ENCODE results near the gene FYN. TPM values are rescaled to one million over a fixed set of nuclear protein-coding genes. Genes with fewer than 3 reads are reported as not detected.
"Not testable (repeated sequence)": the region's sequence is repeated elsewhere in the genome, so short reads cannot be mapped to it uniquely, and the experiment has no call there.

Gene FYN
- total RNA-seq, 1 experiment from 2014 or later = 60.6 TPM

DNA sequence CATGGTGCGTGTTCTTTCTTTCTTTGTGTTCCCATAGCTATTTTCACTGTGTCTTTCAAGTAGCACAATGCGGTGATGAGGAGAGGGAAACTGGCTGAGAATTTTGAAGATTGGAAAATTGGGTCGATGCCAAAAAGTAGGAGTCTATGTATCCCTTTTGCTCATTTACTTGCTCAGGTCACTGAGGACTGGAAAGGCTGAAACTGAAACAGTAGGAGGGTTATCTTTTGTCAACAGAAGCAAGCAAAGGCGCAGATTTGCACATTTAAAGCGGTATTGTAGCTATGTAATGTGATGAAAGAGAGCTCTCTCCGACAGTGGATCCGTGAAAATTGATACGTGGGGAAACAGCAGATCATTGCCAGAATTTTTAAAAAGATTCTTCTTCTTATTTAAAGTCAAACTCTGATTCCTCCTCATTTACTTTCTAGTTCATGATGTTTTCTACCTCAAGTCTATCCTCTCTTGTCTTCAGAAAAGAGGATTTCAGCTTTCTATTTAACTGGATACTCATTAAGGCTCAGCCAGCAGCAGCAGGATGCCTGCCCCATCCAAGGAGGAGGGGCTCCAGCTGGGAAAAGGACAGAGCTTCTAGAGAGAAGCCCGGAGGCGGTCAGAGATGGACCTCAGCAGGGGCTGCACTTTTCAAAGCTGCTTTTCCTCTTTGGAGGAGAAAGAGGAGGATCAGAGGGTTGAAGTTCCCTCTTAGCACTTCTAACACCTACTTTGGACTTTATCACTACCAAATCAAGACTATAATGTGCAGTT lies 15.9 kb upstream of the FYN start:
- DNase-seq (ENCODE audit: low read depth, low spot score) = no peak
- in situ Hi-C loops (cut with HindIII; ENCODE audit: low pct_unique_long_range_greater_than_20kb, low sequenced_read_pairs) = no loop called here

DNA sequence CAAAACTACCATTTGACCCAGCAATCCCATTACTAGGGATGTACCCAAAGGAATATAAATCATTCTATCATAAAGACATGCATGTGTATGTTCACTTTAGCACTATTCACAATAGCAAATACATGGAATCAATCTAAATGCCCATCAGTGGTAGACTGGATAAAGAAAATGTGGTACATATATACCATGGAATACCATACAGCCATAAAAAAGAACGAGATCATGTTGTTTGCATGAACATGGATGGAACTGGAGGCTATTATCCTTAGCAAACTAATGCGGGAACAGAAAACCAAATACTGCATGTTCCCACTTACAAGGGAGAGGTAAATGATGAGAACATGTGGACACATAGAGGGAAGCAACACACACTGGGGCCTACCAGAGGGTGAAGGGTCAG lies 13.5 kb upstream of the FYN start:
- in situ Hi-C loops (cut with HindIII; ENCODE audit: low pct_unique_long_range_greater_than_20kb, low sequenced_read_pairs); DNase-seq (ENCODE audit: low read depth, low spot score): not testable (repeated sequence)

DNA sequence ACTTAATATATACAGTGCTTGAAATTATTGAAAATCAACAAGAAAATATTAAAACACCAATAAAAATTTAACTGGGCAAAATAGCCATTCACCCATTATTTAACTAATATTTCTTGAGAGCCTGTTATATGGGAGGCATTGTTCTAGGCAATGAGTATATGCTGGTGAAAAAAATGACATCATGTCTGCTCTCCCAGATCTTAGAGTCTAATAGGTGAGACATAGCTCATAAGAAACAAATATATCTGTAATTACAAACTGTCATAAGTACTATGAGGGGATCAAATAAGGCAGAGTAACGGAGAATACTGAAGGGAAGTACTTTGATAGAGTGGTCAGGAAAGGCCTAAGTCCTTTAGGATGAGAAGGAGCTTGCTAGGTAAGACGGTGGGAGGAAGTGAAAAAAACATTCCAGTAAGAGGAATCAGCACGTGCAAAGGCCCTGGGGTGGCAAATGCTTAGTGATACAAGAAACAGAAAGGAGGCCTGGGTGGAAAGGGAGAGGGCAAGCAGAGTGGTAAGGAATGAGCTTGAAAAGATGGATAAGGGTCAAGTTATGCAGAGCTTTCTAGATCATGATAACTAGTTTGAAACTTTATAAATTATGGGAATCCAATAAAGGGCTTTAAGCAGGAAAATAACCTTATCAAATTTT lies 12.2 kb upstream of the FYN start:
- in situ Hi-C loops (cut with HindIII; ENCODE audit: low pct_unique_long_range_greater_than_20kb, low sequenced_read_pairs) = no loop called here
- DNase-seq (ENCODE audit: low read depth, low spot score) = no peak

DNA sequence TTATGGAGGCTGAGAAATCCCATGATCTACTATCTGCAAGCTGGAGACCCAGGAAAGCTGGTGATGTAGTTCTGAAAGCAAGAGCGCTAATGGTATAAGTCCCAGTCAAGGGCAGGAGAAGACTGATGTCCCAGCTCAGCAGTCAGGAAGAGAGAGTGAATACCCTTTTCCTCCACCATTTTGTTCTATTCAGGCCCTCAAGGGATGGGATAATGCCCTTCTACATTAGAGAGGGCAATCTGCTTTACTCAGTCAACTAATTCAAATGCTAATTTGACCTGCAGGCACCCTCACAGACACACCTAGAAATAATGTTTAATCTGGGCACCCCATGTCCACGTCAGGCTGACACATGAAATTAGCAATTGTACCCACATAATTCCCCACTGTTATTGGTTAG lies 10.8 kb upstream of the FYN start:
- in situ Hi-C loops (cut with HindIII; ENCODE audit: low pct_unique_long_range_greater_than_20kb, low sequenced_read_pairs) = no loop called here

DNA sequence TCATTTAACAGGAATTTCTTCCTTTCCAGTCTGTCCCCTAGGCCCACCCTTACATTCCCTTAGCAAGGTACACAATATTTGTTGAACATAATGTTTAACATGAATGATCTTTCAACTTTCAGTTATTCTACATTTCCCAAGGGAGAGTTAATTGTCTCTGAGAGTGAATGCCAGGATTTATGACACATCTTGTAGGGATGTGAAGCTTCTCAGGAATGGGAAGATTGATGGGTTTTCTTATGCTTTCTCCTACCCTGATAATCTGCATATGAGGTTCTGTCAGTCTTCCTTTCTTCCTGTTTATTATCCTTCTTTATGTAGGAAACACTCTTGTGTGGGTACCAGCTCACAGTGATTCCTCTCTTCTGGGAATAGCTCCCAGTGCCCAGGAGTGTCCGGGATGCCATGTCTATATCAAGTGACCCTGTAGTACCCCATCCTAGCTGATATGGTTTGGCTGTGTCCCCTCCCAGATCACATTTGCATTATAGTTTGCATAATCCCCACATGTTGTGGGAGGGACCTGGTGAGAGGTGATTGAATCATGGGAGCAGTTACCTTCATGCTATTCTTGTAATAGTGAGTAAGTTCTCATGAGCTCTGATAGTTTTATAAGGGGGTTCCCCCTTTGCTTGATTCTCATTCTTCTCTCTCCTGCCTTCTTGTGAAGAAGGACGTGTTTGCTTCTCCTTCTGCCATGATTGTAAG lies 7.1 kb upstream of the FYN start:
- in situ Hi-C loops (cut with HindIII; ENCODE audit: low pct_unique_long_range_greater_than_20kb, low sequenced_read_pairs) = no loop called here
- DNase-seq (ENCODE audit: low read depth, low spot score) = no peak

More for the DNA sequence above, 10.8 kb upstream of the FYN start:
- DNase-seq (ENCODE audit: low read depth, low spot score) = no peak

DNA sequence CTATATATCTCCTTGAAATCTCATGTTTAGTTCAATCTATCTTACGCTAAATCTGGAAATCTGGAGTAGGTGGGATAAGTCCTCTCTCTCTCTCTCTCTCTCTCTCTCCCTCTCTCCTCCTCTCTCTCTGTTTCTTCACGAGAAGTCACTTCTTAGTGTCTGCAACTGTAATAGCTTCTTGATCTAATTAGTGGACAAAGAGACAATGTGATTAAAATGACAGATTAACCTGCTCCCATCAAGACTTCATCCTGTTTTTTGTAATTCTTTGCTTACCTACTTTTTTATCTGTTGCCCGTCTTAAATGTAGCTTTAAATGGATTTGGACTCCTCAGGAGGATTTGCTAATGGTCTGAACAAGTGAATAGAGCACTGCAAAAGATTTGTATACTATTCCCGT lies 2.5 kb upstream of the FYN start:
- no peak for DNase-seq (ENCODE audit: low read depth, low spot score)
- in situ Hi-C loops (cut with HindIII; ENCODE audit: low pct_unique_long_range_greater_than_20kb, low sequenced_read_pairs) = no loop called here

DNA sequence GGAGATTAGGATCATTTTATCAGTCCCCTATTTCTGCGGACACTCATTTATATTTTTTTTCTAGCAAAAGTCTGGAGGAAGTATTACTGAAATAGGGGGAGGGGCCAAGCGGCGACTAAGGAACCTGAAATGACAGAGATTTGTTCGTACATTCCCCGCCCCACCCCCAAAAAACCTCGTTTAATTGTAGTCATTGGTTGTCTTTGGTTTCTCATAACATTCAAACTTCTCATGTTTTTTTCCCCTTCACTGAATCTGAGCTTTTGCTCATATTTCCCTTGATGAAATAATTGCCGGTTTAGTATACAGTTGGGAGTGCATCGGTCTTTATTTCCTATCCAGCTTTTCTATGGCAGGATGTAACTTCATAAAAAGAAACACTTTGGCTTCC lies 768 bp upstream of the FYN start:
- DNase-seq (ENCODE audit: low read depth, low spot score) = no peak
- in situ Hi-C loops (cut with HindIII; ENCODE audit: low pct_unique_long_range_greater_than_20kb, low sequenced_read_pairs) = no loop called here

DNA sequence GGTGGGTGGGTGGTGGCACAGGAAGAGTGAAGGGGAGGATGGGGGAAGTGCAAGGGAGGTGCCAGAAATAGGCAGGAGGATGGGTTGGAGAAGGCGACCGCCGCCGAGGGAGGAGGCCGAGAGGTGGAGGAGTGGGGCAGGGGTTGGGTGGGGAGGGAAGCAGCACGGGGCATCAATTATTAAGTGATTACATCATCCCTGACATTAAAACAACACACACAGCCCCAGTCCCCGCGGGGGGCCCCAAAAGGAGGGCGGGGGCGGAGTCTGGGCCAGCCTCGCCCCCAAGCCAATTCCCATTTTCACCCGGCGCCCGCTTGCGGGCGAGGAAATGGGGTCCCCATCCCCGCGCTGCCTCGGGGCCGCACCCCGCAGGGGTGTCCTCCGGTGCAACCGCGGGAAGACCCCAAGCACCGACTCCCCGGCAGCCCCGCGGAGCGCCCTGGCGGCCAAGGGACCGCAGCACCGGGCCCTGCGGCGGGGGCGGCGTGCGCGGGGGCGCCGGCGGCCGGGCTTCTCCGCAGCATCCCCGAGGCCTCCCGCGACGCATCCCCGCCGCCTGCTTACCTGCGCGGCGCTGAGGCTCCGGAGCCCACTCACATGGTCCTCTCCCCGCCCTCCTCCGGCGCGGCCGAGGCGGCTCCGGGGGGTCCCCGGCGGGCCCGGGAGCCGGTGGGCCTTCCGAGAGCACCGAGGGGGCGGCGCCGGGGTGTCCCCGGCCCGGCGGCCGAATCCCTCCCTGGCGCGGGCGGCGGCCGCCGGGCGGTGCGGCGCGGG lies 663 bp downstream of the FYN start:
- in situ Hi-C loops (cut with HindIII; ENCODE audit: low pct_unique_long_range_greater_than_20kb, low sequenced_read_pairs) = no loop called here
- peak; percentile 44 for DNase-seq (ENCODE audit: low read depth, low spot score)

DNA sequence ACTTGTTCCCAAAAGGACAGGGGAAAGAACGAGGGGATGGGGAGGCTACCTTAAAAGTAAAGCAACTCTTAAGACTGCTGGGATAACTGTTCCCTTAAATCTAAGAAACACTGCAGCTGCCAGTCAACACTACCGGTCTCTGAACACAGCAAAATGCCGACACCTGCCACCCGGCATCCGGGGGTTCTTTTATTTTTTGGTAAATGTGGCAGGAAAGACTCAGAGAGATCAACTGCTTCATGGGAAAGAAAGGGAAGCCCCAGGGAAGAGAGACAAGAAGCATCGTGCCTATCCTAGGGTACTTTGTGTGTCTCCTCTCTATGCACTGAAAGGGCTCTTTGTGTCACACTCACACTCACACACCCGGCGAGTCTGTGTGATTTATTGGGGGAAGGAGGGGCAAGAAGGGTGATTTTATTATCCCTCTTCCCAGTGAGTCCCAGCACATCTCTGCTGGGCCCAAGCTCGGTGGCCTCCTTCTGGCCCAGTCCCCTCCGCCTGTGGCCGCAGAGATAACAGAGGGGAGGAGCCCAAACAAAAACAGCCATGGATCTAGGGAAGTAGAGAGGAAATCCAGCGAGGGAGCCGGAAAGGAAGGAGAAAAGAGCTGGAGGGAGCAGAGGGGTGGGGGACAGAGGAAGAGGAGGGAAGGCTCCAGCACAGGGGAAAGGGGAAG lies 1.4 kb downstream of the FYN start:
- in situ Hi-C loops (cut with HindIII; ENCODE audit: low pct_unique_long_range_greater_than_20kb, low sequenced_read_pairs) = no loop called here
- DNase-seq (ENCODE audit: low read depth, low spot score) = peak; percentile 81

DNA sequence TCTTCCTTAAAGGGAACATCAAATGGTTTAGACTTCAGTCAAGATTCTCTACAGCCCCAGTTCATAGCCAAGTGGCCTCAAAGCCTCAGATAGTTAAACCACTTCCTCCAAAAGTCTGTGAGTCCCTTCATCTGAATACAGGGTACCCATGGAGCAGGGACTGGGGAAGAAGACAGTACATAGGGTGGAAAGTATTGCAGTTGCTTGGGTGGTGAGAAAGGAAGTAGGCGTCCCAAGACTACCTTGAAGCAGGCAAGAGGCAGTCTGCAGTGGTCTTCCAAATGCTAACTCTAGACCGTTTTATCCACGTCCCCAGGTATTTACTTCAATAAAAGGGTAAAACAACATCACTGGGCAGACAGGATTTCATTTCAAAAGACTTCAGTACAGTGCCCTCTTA lies 2.0 kb downstream of the FYN start:
- DNase-seq (ENCODE audit: low read depth, low spot score) = peak; percentile 14
- in situ Hi-C loops (cut with HindIII; ENCODE audit: low pct_unique_long_range_greater_than_20kb, low sequenced_read_pairs) = no loop called here

DNA sequence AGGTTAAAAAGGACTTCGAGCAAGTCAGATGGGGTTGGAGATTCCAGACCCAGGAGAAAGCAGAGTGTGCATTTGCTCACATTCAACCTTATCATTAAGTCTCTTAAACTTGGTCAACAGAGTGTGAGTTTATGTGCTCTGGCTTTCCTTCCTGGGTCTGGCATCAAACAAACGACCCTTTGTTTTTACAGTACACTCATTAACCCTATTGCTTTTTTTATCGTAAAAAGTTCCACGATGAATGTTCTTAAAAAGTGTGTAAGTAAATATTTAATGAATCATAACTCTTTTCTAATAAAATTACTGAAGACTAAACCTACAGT lies 2.5 kb downstream of the FYN start:
- in situ Hi-C loops (cut with HindIII; ENCODE audit: low pct_unique_long_range_greater_than_20kb, low sequenced_read_pairs) = no loop called here
- DNase-seq (ENCODE audit: low read depth, low spot score) = peak; percentile 26

DNA sequence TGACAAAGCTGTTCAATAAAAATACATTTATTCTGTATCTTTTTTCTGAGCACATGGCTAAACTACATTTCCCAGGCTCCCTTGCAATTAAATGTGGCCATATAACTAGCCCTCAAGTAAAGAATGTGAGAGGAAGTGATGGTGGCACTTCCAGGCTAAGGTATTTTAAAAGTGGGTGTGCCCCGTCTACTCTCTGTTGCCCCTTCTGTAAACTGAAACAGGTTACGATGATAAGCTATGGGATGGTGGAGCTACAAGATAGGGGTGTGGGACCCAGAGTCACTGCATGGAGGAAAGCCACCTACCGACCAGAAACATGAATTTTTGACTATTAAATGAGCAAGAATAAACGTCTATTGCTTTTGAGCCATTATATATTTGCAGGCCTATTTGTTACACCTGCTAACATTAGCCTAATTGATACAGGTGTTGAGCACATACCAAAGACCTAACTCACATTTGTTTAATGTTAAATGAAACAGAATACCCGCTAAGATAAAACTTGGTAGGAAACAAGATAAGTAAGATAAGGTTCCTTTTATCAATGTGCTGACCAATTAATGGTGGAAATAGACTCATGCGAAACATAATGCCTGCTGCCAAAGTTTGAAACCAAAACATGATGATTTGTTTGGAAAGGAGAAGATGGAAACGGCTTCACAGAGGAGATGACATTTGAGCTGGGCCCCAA lies 3.1 kb downstream of the FYN start:
- peak; percentile 25 for DNase-seq (ENCODE audit: low read depth, low spot score)
- in situ Hi-C loops (cut with HindIII; ENCODE audit: low pct_unique_long_range_greater_than_20kb, low sequenced_read_pairs) = no loop called here

DNA sequence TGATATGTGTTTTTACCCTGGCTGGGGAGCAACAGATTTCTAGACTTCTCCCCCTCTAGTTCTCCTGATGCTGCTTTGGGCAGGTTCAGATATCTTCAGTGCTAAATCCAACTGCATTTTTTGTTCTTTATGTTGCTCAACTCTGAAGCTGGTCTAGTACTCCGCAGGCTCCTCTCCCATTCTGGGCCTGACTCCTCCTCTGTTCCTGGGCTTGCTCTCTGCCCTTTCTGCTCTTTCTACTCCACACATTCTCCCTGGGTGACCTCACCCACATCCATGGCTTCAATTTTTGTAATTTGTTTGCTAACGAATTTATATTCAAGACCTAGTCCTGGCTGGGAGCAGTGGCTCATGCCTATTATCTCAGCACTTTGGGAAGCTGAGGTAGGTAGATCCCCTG lies 6.4 kb downstream of the FYN start:
- in situ Hi-C loops (cut with HindIII; ENCODE audit: low pct_unique_long_range_greater_than_20kb, low sequenced_read_pairs) = no loop called here

DNA sequence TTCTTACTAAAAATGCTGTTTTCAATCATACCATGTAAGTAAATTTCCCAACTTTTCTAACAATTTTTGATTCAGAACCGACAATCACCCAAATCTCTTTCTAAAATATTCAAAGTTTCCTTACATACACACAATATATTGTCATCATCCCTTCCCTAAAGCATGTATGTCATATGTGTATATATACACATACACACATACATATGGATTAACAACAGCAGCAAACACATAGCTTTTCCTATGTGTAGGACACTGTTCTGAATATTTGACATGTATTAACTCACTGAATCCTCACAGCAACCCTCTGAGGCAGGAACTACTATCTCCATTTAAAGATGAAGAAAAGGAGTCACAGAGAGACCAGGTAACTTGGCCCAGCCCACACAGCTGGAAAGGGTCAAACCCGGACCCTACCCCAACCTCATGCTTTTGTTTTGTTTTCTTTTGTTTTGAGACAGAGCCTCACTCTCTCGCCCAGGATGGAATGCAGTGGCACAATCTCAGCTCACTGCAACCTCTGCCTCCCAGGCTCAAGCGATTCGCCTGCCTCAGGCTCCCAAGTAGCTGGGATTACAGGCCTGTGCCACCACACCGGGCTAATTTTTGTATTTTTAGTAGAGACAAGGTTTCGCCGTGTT lies 7.2 kb downstream of the FYN start:
- in situ Hi-C loops (cut with HindIII; ENCODE audit: low pct_unique_long_range_greater_than_20kb, low sequenced_read_pairs) = no loop called here
- DNase-seq (ENCODE audit: low read depth, low spot score) = no peak

More for the DNA sequence above, 6.4 kb downstream of the FYN start:
- no peak for DNase-seq (ENCODE audit: low read depth, low spot score)

DNA sequence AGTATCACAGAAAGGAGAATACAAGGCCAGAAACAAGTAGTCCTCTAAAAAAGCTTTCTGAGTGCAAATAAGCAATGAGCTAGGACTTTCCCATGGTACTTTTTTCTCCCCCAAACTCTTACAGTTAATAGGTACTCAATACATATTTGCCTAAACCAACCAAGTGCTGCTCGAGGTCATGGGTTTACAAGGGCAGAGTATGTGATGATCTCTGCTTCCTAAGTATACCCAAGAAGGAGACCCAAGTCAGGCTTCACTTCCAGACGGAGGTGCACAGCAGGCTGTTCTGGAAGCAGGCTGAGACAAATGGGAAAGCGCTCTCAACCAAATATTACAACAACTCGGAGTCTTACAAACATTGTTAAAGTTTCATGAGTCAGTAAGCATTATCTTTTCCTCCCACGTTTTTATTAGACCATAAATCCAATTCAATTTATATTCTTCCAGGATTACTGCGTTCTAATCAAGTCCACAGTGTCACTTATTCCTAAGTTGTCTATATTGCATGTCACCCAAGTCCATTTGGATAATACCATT lies 8.1 kb downstream of the FYN start:
- in situ Hi-C loops (cut with HindIII; ENCODE audit: low pct_unique_long_range_greater_than_20kb, low sequenced_read_pairs) = no loop called here
- DNase-seq (ENCODE audit: low read depth, low spot score) = no peak
